Hepatic stellate cell (primary cell): ENCODE measurements around the gene STMN1.
"Not testable (repeated sequence)": the region's sequence is repeated elsewhere in the genome, so short reads cannot be mapped to it uniquely, and the experiment has no call there.

Experiments
- DNase-seq: peaks from one replicate; pipeline ENCODE4 v3.0.0; 2011; ENCODE audit warnings: low spot score

The STMN1 gene

DNA sequence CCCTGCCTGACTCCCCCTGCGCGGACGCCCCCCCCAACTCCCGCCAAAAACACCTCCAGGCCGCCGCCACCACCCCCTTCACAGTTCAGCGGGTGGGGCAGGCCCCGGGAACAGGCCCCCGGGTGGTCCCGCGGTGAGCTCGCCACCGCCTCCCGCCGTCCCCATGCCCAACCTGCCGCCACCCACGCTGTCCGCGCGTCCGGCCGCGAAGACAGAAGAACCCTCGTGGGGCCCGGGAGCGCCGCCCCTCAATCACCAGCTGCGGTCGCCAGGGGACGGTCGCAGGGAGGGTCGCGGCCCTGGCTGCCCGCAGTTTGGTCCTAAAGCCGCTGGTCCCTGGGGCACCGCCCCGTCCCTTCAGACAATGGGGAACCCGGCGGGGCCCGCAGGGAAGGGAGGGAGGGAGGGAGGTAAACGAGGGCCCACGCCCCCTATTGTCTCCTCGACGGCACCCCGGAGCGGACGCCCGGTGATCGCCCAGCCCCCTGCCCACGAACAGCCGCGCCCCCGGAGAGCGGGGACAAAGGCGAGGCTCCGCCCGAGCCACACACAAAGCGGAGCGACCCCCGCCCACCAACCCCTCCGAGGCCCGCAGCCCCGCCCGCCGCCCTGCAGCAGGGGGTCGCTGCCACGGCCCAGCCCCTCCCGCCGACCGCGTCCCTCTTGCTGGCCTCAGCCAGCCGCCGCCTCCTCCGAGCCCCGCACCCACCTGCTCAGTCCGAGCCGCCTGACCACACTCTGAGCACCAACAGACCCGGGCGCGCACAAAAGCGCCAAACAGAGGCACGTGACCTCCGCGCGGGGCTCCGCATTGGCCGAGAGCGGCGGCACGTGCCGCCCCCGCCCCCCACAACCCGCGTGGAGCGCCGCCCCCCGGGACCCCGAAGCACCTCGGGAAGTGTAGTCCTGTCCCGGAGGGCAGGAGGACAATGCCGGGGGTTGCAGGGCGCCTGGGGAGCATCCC is at the start of gene STMN1:
STMN1 (minus strand) TSS at position 740 of the 964 bp plus-strand sequence. CDS start 1,743 bp downstream, outside the sequence.
- DNase-seq = peak; percentile 89

DNA sequence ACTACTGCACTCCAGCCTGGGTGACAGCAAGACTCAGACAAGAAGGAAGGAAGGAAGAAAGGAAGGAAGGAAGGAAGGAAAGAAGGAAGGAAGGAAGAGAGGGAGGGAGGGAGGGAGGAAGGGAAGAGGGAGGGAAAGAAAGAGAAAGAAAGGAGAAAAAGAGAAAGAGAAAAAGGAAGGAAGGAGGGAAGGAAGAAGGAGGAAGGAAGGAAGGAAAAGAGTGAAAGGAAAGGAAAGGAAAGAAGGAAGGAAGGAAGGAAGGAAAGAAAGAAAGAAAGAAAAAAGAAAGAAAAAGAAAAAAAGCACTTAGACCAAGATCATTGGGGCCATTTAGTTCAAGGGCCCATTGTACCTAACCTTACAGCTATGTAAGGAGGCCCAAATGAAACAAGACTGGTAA is 49.3 kb upstream of the STMN1 start:
- no peak for DNase-seq

DNA sequence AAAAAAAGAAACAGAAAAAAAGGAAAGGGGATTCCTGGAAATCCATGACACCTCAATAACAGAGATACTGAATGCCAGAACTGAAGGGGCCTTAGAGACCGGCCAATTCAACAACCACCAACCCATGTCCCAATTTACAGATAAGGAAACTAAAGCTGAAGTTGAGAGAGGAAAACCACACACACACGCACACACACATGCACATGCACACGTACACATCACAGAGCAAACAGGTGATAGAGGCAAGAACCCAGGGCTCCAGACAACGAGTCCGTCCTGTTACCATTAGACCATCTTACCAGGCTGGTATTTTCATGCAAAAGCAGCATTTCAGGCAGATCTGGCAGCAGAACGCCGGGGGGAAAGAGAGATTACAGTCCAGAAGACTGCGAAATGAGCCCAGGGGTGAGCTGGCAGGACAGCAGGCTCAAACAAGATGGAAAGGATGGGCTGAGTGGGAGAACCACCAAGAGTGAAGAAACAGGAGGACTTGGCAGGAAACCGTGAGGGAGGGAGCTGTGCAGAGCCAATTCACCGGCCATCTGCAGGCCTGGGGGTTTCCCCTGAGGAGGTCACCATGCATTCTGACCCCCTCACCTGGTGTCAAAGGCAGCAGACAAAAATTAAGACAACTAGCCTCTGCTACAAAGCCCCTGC is 48.2 kb upstream of the STMN1 start:
- no peak for DNase-seq

DNA sequence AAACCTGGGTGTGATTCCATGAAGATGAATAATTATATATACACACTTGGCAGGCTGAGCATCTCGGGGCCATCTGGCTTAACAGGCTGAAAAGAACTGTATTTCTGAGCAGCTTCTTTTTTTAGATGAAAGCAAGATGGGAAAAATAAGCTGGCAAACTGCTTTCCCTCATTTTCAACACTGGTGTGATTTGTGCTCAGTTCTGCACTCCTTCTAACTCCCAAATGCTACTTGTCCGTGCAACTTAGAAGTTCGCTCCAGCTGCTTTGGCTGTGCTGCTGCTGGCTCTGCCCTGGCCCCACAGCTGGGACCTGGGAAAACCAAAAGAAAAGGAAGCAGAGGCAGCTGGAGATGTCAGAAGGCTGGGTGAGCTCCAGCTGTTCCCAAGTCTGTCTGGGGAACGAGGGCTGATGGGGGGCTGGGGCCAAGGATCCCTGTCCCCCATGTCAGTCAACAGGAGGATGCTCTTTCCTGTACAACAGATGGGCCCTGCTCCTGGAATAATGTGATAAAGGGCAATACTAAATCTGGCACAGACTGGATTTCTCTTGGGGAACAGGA is 46.7 kb upstream of the STMN1 start:
- peak; percentile 28 for DNase-seq

DNA sequence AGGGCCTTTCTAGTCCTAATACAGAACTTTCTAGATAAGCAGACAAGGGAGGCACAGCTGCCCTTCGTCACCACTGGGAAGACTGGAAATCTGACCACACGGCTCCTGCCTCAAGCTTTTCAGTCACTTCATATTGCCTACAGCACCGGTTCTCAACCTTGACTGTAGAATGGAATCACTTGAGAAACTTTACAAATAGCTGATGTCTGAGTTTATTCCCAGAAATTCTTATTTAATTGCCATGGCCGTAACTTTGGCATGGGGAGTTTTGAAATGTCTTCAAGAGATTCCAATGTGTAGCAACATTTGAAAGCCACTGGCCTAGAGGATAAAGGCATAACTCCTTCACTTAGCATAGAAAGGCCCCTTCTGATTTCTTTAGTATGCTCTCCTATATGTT is 42.4 kb upstream of the STMN1 start:
- no peak for DNase-seq

DNA sequence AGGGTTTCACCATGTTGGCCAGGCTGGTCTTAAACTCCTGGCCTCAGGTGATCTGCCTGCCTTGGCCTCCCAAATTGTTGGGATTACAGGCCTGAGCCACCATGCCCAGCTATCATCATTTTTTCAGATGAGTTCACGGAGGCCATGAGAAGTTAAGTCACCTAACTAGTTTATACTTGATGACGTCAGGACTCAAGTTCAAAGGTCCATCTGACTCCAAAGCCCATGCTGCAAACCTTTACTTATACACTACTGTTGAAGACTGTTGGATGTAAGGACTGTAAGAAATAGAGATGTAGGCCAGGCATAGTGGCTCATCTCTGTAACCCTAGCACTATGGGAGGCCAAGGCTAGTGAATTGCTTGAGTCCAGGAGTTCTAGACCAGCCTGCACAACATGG is 40.8 kb upstream of the STMN1 start:
- DNase-seq = no peak

DNA sequence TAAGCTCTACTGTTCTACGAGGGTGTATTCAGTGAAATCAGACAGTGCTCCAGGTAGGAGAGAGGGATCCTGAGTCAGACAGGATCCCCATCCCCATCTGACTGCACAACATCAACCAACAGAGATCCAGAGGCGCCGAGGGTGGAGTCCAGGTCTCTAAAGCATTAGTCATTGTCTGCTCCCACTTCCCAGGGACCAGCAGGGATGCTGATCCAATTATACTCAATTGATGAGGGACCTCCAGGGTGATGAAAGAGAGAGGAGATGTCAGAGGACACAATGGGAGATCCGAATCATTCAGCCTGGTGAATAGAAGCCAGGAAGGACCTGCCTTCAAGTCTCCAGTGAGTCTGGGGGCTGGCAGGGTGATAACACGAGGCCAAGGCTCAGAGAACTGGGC is 39.5 kb upstream of the STMN1 start:
- DNase-seq = no peak

DNA sequence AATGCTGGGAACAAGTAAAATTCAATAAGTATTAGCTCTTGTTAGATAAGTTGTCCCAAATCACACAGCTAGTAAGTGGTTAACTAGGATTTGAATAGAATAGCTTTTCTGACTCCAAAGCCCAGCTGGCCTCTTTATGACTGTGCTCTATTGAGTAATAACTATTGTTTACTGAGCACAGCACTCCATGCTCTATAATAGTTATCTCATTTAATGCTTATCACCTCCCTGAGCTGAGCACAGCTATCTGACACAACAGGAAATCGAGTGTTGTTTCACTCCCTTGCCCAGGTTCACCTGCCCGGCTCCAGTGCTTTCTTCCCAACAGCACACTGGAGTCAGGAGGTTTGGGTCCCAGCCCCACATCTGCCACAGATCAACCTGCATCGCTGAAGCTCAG is 38.8 kb upstream of the STMN1 start:
- DNase-seq = no peak

DNA sequence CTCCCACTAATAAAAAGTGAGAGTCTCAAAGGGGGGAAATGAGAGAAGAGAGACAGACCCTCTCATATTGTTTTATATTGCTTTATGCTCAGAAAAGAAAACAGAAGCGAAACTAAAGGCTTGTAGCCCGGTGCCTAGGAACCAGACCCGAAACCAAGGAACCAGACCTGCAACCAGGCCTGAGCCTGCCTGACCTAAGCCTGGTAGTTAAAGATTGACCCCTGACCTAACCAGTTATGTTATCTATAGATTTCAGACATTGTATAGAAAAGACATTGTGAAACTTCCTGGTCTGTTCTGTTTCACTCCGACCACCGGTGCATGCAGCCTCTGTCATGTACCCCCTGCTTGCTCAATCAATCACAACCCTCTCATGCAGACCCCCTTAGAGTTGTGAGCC is 37.3 kb upstream of the STMN1 start:
- DNase-seq = not testable (repeated sequence)

DNA sequence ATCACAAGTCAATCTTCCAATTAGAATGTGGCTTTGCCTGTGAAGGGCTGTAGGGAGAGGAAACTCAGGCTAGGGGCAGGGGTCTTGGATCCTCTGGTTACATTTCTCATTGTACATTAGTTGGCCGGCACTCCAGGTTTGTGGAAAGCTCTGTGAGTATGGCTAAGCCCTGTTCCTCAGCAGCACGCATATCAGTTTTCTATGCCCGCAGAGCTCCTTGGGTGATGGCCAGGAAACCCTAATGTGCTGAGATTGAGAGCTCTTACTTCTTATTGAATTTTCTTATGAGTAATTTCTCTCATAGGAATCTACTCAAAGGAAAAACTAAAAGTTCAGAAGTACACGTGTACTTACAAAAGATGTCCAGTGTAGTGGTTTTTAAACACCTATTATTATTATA is 30.7 kb upstream of the STMN1 start:
- no peak for DNase-seq

DNA sequence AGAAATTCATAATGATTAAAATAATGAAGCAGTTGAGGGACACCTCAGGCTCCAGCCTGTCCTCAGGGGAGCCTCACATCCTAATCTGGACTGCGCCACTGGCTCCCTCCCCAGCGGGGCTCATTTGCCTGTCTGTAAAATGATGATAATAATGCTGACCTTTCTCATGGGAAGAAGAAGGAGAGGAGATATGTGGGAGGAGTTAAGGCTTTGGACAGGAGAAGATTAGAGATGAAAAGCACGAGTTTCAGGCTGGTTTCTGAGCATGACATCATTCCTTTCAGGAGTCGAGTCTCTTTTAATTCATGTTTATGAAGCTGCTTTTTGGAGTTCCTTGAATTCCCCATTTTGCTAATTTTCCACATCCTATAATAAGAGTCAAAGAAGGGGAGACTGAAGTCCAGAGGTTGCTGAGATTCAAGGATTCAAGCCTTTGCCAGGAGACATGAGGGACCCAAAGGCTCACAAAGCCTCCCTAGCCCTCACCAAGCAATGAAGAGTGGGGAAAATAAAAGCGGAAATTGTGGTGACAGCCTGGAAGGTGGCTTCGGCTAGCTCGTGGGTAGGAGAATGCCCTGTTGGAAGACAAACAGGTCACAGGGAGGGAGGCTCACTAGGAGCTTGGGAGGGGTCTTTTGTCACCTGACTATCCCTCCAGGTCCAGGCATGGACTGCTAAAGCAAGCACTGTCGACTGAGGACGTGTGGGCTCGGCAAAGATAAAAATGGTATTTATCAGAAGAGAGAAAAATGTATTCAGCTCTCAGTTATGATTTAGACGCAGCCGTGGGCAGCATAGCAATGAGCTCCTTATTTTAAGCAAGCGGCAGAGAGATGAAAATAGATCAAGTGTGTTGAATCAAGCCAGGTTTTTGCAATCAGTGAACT is 27.5 kb upstream of the STMN1 start:
- no peak for DNase-seq

DNA sequence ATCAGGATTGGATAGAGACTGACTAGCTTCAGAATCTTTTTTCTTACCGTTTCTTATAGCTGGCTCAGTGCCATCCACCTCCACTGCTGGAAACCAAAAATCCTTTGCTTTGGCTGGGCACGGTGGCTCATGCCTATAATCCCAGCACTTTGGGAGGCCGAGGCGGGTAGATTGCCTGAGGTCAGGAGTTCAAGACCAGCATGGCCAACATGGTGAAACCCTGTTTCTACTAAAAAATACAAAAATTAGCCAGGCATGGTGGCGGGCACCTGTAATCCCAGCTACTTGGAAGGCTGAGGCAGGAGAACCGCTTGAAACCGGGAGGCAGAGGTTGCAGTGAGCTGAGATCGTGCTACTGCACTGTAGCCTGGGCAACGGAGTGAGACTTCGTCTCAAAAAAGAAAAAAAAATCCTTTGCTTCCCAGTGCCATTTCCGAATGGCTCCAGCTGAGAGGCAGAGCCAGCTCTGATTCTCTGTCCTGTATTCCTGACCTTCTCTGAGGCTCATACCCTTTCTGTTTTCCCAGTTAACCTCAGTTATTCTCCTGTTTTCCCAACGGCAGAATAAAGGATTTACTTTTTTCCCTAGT is 26.7 kb upstream of the STMN1 start:
- DNase-seq = not testable (repeated sequence)

DNA sequence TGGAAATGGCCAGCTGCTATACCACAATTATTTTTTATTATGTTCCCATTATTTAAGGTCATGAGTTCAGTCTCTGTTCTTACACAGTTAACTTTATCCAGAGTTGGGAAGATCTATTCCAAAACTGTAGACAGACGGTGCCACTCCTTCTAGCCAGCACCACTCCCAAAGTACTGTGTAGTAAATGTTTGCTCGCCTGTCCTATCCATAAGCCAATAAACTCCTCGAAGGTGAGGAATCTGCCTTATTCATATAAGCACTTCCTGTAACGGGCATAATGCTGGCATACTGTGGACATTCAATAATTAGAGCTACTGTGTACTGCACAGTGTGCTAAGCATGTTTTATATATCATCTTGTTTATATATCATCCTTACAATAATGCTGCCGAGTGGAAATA is 26.1 kb upstream of the STMN1 start:
- DNase-seq = no peak

DNA sequence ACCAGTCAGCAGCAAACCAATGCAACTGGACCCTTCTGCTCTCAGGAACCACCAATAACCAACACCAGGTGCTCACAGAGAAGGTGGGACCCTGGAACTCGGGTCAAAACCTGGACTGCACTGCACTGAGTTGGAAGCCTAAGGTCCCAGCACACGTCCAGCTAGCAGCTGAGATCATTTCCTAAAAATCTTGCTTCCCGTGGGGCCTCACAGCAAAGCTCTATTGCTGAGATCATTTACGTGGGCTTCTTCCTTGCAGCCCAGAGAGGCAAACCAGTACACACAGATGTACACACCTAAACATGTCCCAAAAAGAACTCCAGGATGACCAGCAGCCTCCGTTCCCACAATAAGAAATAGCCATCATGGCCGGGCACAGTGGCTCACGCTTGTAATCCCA is 22.8 kb upstream of the STMN1 start:
- DNase-seq = no peak

DNA sequence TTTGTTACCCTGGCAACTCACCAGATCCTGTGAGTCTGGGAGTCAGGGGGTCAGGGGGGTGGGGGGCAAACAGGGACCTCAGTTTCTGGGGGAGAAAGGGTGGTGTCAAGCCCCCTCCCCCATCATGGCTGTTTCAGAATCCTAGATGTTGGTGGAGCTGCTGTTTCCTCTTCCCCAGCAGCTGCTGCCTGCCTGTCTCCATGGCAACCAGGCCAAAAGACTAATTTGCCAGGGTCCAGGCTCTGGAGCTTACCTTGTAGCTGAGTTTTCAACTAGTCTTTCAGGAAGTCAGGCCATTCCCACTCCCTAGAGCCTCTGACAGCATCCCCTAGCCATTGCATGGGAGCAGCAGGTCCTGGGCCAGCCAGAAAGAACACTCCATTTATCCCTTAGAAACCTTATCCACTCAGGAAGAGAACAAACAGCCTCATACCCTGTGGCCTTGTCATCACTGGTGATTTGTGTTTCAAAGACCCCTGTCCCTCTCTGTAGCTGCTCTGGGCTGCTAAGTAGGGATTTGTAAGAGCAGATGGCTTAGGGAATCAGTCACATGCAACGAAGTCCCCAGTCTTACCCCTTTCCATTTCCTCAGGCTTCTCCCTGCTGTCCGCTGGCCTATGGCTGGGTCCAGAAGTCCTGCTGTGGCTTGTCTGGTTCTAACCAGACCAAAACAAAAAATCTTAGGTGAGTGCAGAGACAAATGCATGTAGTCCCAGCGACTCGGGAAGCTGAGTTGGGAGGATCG is 21.5 kb upstream of the STMN1 start:
- no peak for DNase-seq

DNA sequence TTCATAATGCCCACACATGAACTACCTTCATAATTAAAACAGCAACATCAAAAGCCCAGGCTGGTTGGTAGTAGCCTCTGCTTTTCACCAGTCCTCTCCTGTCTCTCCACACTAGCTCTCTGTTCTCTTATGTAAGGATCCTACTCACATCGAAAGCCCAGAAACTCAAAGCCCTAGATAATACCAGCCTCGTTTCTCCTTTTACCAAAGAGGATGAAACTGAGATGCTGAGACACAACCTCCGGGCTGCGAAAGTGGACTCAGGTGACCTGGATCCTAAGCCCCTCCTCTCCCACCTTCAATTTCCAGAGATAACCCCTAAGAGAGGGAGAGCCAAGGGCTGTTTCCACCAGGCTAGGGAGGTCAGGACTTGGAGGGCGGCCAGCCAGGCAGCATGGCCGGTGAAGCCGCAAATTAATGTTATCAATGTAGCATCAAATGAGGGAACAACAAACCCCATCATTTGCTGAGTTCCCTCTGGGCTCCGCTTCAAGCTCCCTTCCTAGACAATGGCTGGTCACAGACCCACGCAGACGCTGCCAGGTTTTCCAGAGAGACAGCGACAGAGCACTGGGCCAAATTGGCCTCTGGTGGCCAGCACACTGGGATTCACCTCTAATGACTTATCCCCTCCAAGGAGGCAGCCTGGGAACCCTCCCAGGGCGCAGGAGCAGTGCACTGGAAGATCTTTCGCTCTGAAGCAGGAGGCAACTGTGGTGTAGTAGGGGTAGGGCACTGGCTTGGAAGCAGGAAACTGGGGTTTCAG is 20.7 kb upstream of the STMN1 start:
- DNase-seq = no peak

DNA sequence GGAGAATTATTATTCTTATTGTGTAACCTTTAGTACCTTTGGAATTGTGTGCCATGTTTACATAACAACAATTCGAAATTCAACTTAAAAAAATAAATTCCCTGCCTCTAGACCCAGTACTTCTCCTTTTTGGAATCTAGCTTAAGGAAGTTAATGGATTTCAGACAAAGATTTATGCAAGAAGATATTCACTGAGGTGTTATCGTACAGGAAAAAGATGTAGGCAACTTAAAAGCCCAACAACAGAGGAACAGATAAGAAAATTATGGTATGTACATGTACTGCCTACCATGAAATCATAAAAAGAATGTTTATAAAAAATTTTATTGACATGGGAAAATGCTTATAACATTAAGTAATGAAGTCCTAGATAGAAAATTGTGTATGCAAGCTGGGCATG is 18.2 kb upstream of the STMN1 start:
- no peak for DNase-seq

DNA sequence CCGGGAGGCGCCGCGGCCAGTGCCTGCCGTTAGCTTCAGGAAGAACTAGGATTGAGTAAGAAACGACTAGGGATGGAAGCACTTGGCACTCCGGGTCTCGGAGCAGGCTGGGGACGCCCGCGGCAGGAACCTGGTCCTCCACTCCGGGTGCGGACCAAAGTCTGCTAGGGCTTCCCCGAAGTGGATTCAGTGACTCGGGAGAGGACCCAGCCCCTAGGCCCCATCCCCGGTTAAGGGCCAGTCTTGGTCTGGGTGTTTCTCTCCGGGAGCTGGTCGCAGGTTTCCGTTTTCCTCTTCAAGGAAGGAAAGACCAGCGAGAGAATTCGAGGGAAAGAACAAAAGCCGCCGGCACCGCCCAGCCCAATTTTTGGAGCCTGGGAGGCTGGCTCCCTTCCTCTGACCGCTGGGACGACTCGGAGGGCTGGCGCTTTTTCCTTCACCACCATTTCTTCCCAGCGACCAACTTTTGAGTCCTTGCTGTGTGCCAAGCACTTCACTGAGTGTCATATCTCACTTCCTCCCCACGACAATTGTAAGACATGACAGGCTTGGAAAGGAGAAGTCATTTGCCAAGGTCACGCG is 16.8 kb upstream of the STMN1 start:
- DNase-seq = peak; percentile 31

DNA sequence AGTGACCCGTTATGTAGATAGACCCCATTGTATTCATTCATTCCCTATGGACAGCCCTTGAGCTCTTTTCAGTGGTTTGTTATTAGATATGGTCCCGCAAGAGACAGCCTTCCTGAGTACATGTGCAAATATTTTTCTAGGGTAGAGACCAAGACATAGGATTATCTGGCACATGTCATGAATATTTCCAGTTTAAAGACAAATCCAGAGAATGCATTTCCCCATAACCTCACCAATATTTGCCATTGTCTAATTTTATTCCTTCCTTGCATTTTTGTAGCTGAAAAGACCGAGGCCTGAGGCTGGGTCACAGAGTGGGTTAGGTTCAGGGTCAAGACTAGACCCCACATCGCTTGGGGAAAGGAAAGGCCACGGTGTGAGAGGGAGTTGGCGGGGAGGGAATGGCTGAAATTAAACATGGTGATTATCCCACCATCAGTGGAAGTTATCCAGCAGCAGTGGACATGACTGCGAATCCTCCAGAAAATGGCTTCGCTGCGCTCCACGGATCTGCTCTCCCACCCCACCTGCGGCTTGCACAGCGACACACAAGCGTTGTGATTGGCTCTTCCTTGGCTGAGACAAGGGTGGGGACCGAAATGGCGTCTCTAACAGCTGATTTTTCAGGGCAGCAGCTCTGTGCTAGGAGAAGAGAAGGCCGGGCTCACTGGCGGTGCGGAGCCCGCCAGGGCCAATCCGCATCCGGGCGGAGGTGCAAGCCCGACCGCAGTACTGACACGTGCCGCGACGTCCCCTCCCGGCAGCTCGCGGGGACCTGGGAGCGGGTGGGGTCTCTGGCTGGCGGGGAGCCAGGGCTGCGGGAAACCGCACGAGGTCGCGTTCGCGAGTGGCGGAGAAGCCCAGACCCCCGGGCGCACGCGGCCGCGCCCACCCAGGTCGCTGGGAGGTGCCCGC is 16.1 kb upstream of the STMN1 start:
- peak; percentile 48 for DNase-seq
